Measurements from ENCODE around the gene FAM53B.

Gene FAM53B

DNA sequence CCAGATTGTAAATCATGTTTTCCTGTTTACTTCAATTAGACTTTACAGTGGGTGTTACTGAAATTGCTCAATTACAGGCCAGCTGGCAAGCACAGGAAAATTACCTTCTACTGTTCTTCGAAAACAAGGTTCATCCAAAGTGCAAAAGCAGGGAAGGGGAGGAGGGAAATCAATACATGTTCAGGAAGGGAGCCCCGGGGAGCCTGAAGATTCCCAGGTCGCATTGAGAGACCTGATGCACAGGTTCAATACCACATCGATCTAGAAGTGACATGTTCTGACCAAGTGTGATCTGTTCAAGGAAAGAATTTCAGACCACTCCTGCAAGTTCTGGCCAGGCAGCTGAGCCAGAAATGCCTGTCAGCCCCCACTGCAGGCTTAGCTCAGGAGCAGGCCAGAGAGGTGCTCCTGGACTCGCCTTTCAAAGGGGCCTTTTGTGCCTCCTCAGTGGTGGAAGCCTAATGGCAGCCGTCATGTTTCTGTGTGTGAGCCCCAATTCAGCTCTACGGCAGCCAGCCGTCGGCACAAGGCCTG lies 35.9 kb downstream of the FAM53B start:
- no peak for DNase-seq (ENCODE audit: low read depth)

DNA sequence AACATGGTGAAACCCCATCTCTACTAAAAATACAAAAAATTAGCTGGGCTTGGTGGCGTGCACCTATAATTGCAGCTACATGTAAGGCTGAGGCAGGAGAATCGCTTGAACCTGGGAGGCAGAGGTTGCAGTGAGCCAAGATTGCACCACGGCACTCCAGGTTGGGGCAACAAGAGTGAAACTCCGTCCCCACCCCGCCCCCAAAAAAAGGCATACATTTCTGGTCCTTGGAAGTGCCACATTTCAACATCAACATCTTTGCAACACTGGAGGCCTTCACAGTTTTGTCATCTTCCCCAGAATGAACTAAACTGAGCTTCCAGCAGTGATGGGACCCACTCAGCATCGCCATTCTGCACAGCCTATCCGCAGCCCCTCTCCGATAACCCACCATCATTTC lies 36.6 kb downstream of the FAM53B start:
- no peak for DNase-seq (ENCODE audit: low read depth)

DNA sequence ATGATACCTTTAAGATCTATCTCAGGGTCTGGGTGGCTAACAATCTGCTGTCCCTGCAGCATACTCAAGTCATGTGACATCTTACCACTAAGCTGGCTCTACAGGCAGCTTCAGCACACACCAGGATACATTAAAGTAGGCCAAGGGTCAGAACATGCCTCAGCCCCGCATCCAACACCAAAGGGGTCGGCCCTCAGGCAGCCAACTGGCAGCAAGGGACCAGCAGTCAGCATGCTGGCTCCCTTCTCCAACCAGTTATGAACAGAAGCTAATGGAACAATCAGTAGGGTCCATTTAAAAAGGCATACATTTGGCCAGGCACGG lies 37.1 kb downstream of the FAM53B start:
- no peak for DNase-seq (ENCODE audit: low read depth)

DNA sequence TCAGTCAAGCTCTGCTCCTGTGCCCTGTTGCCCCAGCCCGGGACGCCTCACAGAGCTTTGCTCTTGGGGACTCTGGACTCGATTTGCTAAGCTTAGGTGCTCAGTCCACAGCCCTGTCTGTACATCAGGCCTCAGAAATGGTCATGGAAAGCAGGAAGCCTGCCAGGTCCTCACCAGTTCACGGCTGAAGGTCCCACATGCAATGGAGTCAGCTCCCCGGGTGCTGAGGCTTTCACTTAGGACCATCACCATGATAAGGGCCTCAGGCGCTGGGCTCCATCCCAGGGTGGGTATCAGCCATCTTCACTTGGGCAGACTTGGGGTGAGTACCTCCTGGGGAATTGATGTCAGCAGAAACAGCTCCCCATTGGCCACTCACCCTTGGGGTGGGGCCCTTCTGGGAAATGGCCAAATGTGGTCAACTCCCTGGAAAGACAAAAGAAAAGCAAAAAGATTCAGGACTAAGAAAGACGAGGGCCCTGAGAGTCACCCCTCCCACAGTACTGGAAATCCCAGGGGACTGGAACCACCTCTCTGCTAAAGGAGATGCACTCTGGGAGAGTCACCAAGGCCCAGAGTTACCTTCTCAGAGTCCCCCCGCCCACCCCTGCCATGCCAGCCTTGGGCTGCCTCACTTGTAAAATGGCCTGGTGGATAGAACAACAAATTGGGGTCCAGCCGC lies 37.6 kb downstream of the FAM53B start:
- DNase-seq (ENCODE audit: low read depth) = no peak

DNA sequence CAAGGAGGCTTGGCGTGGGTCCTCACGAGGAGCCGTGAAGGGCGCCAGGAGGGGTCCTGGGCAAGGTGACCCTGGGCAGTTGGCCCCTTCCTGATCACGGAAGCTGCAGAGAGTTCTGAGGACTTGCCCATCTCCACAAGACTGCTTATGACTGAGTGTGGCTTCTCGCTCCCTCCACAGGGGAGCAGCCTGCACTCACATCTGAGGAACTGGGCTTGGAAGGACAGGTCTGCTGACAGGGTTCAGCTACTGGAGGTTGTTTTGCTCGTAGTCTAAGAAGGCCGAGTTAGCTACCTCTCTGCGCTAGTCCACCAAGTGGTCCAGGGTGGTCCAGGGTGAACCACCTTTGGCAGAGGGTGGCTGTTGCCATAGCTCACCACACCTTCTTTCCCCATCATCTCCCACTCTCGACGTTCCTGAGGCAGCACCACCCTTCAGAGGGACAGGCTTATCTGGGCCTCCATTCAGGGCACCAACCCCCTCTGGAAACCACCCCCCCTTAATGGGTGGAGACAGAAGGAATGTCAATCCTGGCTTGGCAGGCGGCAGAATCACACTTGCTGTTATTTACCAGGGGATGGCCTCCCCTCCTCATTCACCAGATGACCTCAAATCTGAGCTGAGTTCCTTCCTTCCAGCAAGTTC lies 38.2 kb downstream of the FAM53B start:
- no peak for DNase-seq (ENCODE audit: low read depth)

DNA sequence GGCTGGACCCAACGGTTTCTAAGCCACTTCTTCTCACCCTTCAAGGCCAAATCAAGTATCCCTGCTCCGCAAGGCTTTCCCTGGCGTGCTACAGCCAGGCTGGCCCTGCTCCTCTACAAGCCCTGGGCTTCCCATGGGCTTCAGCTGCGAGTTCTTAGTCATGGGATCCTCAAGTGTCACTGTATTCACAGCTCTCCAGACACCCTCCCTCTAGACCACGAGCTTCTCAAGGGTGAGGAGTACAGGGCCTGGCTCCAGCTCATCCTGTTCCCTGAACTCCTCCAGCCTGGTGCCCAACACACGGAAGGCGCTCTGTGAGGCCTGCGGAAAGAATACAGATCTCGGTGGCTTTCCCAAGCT lies 38.8 kb downstream of the FAM53B start:
- DNase-seq (ENCODE audit: low read depth) = no peak

DNA sequence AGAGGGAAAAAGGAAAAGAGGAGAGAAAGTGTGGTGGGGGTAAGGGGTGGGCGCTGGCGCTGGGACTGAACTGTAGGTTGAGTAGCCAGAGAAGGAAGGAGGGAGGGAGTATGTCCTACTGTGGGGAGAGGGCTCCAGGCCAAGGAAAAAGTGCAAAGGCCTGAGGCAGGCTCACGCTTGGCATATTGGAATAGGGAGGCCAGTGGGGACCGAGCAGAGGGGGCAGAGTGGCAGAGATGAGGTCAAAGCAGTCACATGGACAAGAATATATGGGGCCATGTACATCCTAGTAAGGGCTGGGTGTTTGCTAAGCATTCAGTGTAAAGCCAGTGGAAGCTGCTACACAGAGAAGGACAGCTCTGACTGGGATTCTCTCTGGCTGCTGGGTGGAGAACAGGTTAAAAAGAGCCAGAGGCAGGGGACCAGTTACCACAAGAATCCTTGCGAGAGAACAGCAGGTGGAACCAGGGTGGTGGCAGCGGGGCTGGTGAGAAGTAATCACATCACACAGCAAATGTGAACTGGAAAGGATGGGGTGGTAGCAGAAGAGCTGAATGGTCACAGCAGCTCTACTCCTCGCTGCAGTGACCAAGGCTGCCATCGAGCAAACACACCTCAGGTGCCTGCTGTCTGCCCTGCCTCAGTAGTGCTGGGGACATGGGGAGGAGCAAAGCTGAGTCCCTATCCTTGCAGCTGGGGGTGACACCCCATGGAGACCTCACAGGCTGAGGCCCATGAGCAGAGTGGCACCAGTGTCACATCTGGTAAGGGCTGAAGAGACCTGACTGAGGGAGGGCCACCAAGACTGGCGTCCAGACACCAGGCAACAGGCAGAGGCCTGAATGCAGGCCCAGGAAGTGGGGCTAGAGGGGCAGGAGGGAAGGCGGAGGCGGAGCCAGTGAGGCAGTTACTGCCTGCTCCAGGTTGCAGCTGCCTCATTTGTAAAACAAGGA lies 39.5 kb downstream of the FAM53B start:
- no peak for DNase-seq (ENCODE audit: low read depth)

DNA sequence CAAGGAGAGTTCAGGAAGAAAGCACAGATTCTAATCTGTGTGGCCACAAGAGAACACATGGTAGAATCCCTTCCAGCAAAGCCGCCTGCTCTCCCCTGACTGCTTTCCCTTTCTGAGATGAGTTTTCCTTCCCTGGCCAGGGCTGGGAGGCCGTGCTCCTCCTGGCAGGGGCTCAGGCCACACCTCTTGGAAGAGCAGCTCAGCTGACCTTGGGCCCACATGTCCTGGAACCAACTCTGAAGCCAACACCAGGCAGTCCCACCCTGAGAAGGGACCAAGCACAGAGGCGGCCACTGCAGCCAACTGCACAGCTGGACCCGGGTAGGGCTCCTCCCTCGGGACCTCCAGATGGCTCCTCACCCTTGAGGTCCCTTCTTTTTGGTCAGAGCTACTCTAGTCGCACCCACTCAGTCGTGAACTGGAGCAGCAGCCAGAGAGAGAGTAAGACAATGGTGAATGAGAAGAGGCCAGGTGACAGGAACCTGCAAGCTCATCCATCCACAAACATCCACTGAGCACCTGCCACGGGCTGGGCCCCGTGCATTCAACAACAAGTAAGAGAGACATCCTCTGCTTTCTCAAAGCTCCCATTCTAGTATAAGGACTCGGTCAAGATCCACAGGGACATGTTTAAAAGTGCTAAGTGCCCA lies 40.3 kb downstream of the FAM53B start:
- no peak for DNase-seq (ENCODE audit: low read depth)

DNA sequence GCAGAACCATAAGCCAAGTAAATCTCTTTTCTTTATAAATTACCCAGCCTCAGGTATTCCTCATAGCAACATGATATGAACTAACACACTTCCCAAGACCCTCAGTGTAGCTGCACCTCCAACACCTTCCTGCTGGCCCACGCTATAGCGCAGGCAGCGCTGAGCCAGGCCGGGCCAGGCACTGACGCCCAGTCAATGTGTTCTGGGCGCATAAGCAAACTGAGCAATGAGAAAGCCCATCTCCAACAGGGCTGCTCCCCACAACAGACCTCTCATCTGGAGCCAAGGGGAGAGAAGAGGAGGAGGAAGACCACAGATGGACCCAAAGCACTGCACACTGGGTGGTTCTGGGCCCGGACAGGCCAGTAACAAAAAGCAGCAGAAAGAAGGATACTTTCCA lies 40.8 kb downstream of the FAM53B start:
- no peak for DNase-seq (ENCODE audit: low read depth)

DNA sequence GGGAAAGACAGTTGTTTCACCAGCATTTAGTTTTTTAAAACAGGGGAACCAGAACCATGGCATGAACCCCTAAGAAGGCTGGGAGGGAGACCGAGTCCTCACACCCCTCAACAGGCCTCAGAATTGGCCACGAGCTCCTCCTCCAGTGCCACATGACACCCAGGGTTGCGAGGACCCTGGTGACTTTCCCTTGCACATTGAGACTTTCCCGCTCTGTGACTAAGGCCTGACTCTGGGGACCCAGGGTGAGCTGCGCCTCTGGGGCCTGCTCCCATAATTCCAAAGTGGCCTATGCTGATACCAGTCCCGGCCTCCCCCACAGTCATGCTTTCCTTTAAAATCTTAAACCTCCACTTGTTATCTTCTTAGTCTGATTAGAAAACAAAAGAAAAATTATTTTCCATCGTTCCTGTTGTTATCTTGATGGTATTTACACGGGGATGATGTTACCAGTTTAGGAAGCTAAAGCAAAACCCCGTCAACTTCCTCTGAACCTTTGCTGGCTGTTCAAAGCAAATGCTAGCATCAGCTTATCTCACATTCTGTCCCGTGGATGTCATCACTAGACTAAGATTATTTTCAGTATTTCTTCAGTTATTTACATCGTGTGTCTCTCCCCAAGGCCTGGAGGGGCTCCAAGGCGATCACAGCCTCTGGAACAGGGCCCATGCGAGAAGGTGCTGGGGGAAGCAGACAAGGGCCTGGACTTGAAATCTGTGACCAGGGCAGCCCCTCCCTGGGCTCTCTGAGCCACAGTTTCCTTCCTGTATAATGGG lies 42.1 kb downstream of the FAM53B start:
- DNase-seq (ENCODE audit: low read depth) = no peak

DNA sequence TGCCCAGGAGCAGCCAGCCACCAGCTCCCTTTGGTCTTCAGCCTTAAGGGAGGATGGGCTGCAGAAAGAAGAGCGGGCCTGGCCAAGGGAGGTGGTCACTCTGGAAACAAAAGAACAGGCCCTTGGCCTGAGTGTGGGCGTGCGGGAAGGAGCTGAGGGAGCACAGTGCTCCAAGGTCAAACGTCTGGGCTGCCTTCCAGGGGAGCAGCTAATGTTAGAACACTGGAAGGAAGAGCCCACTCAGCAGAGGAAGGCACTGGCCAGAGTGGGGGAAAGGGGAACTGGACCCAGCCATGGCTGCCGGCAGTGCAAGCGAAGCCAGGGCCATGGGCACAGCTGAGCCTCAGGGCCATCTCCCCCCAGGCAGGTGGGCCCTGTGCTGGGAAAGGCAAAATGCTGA lies 42.7 kb downstream of the FAM53B start:
- no peak for DNase-seq (ENCODE audit: low read depth)

DNA sequence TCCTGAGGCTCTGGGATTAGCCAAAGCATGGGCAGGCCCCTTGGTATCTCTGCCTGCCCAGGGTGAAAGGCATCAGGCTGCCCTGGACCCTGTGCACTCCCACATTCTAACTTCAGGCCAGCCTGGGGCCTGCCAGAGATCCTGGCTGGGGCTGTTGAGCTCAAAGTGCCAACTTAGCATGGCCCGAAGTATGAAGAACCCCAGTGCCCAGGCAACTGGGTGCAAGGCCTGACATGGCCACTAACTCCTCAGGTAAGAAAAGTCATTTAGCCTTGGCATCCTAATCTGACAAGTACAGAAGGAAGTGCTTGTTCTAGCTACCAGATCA lies 43.2 kb downstream of the FAM53B start:
- DNase-seq (ENCODE audit: low read depth) = no peak

DNA sequence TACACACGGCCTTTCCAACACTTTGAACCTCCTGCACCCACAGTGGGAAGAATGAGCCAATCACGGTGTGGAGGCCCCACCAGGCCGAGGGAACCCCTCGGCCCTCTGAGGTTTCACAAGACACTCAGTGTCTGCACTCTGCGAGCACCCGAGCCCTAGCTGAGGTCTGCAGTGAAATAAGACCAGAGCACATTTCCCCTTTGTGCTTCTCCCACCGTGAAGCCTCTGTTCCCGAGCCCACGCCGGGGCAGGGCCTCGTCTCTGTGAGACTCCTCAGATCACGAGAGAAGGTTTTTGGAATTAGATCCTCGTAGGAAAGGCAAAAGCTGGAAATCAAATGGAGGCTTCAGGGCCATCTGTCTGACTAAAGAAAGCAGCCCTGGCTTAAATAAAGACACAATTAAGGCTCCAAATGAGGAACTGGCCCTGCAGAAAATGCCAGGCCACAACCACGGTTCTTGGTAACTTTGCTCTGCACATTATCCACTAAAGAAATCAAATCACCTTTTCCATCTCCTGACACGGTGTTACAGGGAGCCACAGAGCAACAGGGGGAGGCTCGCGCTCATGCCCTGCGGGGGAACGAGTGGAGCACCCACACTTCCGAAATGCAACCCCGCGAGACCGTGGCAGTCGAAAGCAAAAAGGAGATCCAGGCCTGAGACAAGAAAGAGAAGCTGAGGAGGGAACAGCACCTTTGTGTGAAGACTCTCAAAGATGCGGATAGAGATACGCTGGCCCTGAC lies 43.7 kb downstream of the FAM53B start:
- DNase-seq (ENCODE audit: low read depth) = no peak

DNA sequence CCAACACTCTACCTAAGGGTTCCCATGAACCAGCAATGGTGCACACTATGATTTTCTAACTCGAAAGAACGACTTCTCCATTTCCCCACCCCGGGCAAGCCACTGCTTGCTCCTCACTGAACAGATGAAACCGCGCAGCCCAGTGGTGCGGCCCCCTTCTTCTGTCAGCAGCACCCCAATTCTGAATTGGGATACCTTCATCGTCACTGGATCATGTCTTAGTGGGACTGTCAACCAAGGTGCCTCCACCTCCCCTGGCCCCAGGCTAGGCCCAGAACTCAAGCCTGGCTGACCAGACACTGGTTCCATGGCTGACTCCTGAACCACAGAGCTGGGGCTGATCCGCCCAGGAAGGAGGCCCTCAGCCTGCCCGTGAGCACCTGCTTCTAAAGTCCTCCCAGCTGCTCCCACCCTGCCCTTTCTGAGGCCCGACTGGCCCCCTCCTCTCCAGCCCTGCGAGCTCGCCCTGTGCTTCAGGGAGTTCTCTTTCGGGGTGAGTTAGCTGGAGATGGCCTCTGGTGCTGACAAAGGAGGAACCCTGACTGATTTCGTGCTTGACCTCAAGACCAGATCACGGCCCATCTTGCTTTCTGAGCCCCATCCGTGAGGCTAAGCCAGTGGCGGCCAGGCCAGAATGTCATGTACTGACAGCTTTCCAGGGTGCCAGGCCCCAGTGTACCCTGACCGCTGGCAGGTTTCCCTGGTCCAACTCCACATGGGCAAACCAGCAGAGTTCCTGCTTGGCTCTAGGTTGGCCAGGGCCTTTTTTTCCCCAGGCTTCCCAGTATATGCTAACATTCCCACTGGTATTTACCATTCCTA lies 44.5 kb downstream of the FAM53B start:
- no peak for DNase-seq (ENCODE audit: low read depth)

DNA sequence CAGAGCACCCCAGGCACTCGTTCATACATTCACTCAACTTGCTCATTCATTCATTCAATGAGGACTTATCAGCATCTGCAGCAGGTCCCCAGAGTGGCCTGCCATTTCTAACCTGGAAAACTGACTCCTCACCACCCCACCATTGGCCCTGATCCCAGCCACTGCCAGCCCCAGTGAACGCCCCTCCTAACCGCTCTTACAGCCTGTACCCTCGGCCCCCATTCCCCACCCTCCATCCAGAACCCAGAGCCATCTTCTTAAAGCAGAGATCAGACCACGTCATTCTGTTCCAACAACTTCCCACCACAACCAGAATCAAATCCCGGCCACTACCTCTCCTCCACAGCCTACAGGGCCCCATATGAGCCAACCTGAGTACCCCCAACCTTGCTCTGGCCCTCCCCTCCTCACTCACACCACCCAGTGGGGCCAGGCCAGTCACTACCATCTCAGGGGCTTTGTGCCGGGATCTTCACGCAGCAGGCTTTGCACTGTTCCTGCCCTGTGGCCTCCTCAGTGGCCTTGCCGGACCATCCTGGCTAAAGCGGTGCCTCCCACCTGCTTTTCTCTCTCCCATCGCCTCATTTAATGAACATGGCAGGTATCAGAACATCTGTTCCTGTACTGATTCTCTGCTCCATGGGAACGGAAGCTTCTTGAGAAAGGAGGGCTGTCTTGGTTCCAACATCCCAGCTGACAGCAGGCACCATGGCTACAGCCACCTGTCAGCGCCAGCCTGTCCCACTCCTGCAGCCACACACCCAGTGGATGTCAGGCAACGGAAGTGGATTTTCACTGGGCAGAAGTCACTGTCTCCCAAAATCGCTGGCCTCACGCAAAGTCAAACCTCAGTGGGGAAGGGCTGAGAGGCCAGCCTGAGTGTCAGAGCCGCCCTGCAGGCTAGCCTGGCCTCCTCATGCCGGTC lies 45.4 kb downstream of the FAM53B start:
- no peak for DNase-seq (ENCODE audit: low read depth)

DNA sequence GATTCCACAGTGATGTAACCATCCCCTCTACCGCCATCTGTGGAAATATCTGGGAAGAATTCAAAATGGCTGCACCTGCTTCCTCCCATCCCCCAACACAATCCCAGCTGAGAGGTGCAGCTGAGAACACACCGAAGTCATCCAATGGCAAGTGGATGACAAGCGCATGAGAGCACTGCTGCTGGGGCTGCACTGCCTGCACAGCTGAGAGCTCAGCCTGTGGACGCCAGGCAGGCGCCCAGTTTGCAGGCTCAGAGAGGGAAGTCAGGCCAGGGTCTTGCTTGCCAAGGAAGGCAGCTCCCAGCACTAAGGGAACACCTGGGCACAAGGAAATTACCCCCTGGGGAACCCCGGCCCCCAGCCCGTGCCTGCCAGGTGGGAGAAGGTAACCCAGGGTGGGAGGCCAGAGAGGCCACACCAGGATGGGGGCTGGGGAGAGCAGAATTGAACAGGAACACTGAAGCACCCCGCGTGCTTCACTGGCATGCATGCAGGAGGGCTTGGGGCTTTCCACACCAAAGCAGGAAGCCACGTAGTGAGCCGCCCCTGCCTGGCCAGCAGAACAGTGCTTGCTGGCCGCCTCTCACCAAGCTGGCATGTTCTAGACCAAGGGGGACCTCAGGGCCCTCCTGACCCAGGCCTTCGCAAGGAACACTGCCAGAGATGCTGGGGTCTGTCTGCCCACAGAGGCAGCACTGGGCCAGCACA lies 46.2 kb downstream of the FAM53B start:
- DNase-seq (ENCODE audit: low read depth) = no peak

DNA sequence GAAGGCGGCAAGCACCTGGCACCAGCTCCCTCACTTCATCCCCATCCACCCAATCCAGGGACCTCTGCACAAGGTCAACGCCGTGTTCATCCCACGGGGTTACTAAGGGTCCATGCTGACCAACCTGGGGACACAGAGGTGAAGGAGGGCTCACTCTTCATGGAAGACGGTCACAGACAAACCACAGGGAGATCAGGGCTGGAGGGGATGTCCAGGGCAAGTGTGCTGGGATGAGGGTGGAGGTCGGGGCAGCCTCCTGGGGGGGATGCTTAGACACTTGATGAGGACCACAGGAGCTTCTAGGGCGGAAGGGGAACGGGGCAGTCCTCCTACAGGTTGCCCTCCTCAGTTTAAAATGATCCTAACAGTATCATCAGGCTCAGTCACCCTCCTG lies 46.7 kb downstream of the FAM53B start:
- no peak for DNase-seq (ENCODE audit: low read depth)

All from T follicular helper cell (primary cell).